ENCODE data around the gene CITED2. TPM values are rescaled to one million over a fixed set of nuclear protein-coding genes. Genes with fewer than 3 reads are reported as not detected.

CITED2 gene
- total RNA-seq, 1 donor from 2014 or later: 105 TPM

DNA sequence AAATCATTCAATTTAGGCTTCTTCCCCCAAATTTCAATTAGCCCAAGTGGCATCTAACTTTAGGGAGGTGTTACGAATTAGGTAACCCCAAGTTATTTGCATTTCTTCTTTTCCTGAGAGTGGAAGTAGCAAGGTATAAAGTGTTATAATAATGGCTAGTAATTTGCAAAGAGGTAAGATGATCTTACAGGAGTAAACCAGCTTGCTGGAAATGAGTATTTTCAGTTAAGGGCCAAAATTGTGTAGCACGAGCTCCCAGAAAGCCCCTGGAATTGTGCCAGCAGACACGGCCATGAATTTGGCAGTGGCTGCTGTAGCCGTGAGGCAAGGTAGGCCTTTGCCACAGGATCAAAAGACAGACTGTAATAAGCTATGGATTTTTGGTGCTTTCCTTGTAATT, 38.0 kb downstream of the CITED2 start:
- no peak overlapping the region for H3K27ac ChIP-seq (replicated peaks)
- no peaks in the 10 kb centered on the region for H3K36me3 ChIP-seq
- H3K4me3 ChIP-seq: no peak overlapping the region
- DNase-seq: peak; percentile 21
- H3K9me3 ChIP-seq (replicated peaks): no peaks in the 10 kb centered on the region
- peaks cover 7% of the 10 kb centered on the region for H3K4me1 ChIP-seq
- intact Hi-C loops (cut with micrococcal nuclease): no loop called here
- TF ChIP-seq, protein P1, sequence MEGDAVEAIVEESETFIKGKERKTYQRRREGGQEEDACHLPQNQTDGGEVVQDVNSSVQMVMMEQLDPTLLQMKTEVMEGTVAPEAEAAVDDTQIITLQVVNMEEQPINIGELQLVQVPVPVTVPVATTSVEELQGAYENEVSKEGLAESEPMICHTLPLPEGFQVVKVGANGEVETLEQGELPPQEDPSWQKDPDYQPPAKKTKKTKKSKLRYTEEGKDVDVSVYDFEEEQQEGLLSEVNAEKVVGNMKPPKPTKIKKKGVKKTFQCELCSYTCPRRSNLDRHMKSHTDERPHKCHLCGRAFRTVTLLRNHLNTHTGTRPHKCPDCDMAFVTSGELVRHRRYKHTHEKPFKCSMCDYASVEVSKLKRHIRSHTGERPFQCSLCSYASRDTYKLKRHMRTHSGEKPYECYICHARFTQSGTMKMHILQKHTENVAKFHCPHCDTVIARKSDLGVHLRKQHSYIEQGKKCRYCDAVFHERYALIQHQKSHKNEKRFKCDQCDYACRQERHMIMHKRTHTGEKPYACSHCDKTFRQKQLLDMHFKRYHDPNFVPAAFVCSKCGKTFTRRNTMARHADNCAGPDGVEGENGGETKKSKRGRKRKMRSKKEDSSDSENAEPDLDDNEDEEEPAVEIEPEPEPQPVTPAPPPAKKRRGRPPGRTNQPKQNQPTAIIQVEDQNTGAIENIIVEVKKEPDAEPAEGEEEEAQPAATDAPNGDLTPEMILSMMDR (IDR thresholded peaks at IDR 0.05; ENCODE audit: borderline replicate concordance): no peak
- H3K27me3 ChIP-seq (ENCODE audit: low read depth): no peaks in the 10 kb centered on the region

DNA sequence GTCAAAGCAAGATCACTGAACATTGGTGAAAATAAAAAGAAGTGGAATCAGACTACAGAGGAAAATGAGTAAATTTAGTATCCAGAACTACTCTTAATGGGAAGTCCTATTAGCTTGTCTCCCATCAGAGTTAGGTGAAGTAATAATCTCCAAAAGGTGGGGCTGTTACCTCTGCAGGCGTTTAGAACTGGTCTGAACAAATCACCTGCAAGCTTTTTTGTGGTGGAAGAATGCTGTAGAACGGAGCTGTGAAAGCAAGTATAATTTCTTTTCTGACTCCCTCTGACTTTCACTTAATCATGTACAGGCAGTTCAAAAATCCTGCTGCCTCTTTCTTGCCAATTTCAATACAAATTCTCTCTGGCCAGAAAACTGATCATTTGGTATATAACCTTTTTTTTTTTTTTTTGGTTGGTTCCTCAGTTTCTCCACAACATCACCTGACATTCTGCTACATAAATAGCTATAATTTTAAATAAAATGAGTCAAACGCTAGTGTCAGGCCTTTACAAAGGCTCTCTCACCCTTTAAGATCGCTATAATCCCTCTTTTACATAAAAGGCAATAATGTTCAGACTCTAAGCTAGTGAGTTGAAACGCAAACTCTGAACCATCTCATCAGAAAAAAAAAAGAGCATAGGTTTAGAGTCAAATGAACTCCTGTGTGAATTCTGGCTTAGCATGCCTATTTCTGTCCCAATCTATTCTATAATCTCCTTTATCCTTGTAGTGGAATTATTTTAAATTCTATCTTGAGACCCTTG, 38.8 kb downstream of the CITED2 start:
- Histone ChIP-seq H3K9me3 (replicated peaks) (no peaks in the 10 kb centered on the region), H3K4me3 (no peak overlapping the region), H3K36me3 (no peaks in the 10 kb centered on the region), H3K4me1 (peaks cover 7% of the 10 kb centered on the region), H3K27ac (replicated peaks) (peak overlapping the region; percentile 64), H3K27me3 (ENCODE audit: low read depth) (no peaks in the 10 kb centered on the region)
- intact Hi-C loops (cut with micrococcal nuclease): no loop called here
- DNase-seq: no peak
- TF ChIP-seq, protein P1 (IDR thresholded peaks at IDR 0.05; ENCODE audit: borderline replicate concordance): no peak

DNA sequence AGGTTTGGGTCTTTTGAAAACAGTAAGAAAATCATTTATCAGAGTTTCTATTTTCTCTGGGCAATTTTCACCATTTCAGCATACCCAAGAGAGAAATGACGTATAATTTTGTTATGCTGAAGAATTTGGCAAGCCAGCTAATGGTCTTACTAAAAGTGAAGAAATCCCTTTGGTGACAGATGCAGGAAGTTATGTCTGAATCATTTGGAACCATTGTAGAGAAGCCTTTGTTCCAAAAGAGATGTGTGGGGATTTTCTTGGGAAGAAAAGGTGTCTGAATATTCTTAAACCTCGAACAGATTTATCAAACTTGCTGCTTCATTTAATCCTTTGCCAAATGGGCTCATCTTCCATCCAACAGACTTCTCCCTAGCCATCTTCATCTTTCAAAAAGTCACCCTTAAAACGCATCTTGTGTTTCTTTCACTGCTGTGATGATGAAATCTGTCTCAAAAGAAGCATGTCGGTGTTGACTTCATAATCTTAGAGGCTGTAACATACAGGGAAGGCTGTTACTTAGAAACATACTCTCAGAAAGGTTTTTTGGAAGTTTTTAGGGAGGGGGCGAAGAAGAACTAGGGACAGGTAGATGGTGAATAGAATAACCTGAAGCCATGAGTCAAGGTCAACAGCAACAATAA, 39.5 kb downstream of the CITED2 start:
- intact Hi-C loops (cut with micrococcal nuclease): no loop called here
- DNase-seq: no peak
- no peak overlapping the region for H3K4me3 ChIP-seq
- peak overlapping the region; percentile 64 for H3K27ac ChIP-seq (replicated peaks)
- no peaks in the 10 kb centered on the region for H3K27me3 ChIP-seq (ENCODE audit: low read depth)
- no peaks in the 10 kb centered on the region for H3K9me3 ChIP-seq (replicated peaks)
- H3K4me1 ChIP-seq: peaks cover 7% of the 10 kb centered on the region
- H3K36me3 ChIP-seq: no peaks in the 10 kb centered on the region
- TF ChIP-seq, protein P1 (IDR thresholded peaks at IDR 0.05; ENCODE audit: borderline replicate concordance): no peak

DNA sequence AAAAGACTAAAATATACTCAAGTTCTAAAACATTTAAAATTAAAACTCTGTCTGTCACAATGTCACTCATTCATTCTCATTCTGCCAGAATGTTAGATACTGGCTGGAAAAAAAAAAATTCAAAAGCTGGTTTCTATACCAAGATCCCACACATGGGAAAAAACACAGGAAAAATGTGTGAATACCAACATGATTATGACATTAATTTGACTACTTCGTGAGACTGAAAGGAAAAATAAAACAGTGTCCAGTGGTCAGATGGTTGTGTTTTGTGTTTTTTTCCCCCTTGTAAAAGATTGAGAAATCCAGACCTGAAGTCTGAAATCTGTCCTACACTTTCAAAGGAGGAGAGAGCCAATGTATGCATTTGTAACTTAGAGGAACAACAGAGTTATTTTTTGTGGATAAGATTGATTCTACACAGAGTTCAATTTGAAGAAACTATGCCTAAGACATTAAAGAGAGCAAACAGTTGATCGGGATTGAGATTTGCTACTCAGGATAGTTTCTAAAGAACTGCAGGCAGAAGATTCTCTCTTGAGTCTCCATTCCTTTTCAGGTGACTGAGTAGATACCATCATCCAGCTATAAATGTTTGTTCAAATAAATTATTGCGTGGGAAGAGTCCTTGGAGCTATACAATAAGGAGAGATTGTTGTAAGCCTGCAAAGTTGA, 43.5 kb downstream of the CITED2 start:
- Histone ChIP-seq H3K27ac (replicated peaks) (no peak overlapping the region), H3K36me3 (no peaks in the 10 kb centered on the region), H3K4me3 (no peak overlapping the region), H3K9me3 (replicated peaks) (no peaks in the 10 kb centered on the region), H3K4me1 (no peaks in the 10 kb centered on the region), H3K27me3 (ENCODE audit: low read depth) (no peaks in the 10 kb centered on the region)
- intact Hi-C loops (cut with micrococcal nuclease): no loop called here
- TF ChIP-seq, protein P1 (IDR thresholded peaks at IDR 0.05; ENCODE audit: borderline replicate concordance): no peak
- DNase-seq: no peak

DNA sequence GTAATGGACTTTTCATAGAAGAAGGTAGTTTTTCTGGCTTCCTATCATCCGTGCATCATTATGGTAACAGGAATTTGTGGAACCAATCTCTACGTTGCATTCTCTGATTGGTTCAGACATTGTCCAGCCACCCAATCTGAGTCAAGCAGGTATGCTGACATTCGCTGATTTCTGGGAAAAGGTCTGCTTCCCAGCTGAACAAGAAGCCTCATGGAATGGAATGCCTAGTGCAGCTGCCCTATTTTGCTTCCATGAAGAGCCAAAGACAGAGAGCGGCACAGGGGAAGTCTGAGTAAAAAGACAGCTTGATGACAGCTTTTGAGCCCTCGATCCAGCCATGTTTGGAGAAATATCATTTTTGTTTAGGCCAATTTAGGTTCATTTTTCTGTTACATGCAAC, 44.1 kb downstream of the CITED2 start:
- no peaks in the 10 kb centered on the region for H3K36me3 ChIP-seq
- H3K4me1 ChIP-seq: no peaks in the 10 kb centered on the region
- no peaks in the 10 kb centered on the region for H3K27me3 ChIP-seq (ENCODE audit: low read depth)
- no peak overlapping the region for H3K4me3 ChIP-seq
- no peak overlapping the region for H3K27ac ChIP-seq (replicated peaks)
- TF ChIP-seq, protein P1 (IDR thresholded peaks at IDR 0.05; ENCODE audit: borderline replicate concordance): no peak
- no peaks in the 10 kb centered on the region for H3K9me3 ChIP-seq (replicated peaks)
- DNase-seq: no peak
- intact Hi-C loops (cut with micrococcal nuclease): no loop called here
